SK-N-SH (cell line): ENCODE data around the gene OSTF1.

Source experiments
- FOSL2 ChIP-seq: IDR thresholded peaks from 2 replicates; pipeline ENCODE4 v1.4.0; 2012; ENCODE audit warnings: low read depth, mild to moderate bottlenecking, moderate library complexity, borderline replicate concordance
- FOXM1 ChIP-seq: IDR thresholded peaks from 2 replicates; pipeline ENCODE4 v1.4.0; 2012; ENCODE audit warnings: low read depth, mild to moderate bottlenecking
- GABPA ChIP-seq: IDR thresholded peaks from 2 replicates; pipeline ENCODE4 v1.4.0; 2012; ENCODE audit warnings: low read depth, mild to moderate bottlenecking
- JUND ChIP-seq: IDR thresholded peaks from 2 replicates; pipeline ENCODE4 v1.4.0; 2012
- NFIC ChIP-seq: IDR thresholded peaks from 2 replicates; pipeline ENCODE4 v1.4.0; 2012; ENCODE audit warnings: borderline replicate concordance
- NRF1 ChIP-seq: IDR thresholded peaks from 2 replicates; pipeline ENCODE4 v1.6.1; 2012; ENCODE audit warnings: low read depth, mild to moderate bottlenecking, low read length
- SMC3 ChIP-seq: IDR thresholded peaks from 2 replicates; pipeline ENCODE4 v1.6.1; 2012; ENCODE audit warnings: low read depth, low read length, improper control_type of control experiment
- TAF1 ChIP-seq: IDR thresholded peaks from 2 replicates; pipeline ENCODE4 v1.6.1; 2012; ENCODE audit warnings: low read depth, mild to moderate bottlenecking, low read length, moderate library complexity, borderline replicate concordance
- TF ChIP-seq, protein P1 (sequence below): fragments of 200-600 bp; sonication (generic); IDR thresholded peaks from 2 replicates; pipeline ENCODE4 v1.6.1; 2017; ENCODE audit warnings: antibody characterized with exemption, mild to moderate bottlenecking, moderate library complexity
- TF ChIP-seq, protein P2 (sequence below): IDR thresholded peaks from 2 replicates; pipeline ENCODE4 v1.4.0; 2012; ENCODE audit warnings: low read depth, borderline replicate concordance
- TF ChIP-seq, protein P3 (sequence below): fragments of 150-350 bp; IDR thresholded peaks from 2 replicates; pipeline ENCODE4 v1.6.1; 2017; ENCODE audit warnings: antibody characterized with exemption, low read length, low read depth, borderline replicate concordance
- TF ChIP-seq, protein P4 (sequence below): IDR thresholded peaks from 2 replicates; pipeline ENCODE4 v1.6.1; 2012; ENCODE audit warnings: mild to moderate bottlenecking, low read depth, low read length, moderate library complexity

DNA sequence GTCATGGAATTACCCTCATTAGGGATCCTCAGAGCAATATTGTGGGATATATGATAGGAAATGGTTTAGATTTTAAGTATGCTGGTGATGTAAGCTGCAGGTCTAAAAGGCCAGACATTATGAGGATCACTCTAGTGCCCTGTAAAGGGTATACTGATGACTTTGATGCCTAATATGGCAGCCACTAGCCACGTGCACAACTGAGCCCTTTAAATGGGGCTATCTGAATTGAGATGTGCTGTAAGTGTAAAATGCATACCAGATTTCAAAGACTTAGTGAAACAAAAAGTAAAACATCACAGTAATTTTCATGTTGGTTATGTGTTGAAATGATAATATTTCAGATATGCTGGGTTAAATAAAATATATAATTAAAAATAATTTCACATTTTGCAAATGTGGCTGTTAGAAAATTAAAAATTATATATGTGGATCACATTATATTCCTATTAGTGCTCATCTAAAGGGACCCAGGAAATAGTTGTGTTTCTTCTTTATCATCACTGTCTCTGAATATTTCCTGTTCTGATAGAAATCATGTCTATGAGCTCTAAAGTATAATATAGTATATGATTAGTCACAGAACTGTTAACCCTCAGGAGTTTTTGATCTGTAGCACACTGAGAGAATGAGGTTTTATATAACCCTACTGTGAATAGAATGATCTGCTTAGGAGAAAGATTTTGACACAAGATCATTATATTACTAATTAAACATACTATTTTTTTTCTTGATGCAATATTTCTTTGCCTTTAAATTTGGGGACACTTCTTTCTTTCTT is 50.1 kb downstream of the OSTF1 start:
- TF ChIP-seq NFIC (no peak), FOSL2 (no peak), SMC3 (no peak), JUND (no peak), FOXM1 (no peak), NRF1 (no peak), TAF1 (no peak), GABPA (no peak)
- TF ChIP-seq, protein P1, sequence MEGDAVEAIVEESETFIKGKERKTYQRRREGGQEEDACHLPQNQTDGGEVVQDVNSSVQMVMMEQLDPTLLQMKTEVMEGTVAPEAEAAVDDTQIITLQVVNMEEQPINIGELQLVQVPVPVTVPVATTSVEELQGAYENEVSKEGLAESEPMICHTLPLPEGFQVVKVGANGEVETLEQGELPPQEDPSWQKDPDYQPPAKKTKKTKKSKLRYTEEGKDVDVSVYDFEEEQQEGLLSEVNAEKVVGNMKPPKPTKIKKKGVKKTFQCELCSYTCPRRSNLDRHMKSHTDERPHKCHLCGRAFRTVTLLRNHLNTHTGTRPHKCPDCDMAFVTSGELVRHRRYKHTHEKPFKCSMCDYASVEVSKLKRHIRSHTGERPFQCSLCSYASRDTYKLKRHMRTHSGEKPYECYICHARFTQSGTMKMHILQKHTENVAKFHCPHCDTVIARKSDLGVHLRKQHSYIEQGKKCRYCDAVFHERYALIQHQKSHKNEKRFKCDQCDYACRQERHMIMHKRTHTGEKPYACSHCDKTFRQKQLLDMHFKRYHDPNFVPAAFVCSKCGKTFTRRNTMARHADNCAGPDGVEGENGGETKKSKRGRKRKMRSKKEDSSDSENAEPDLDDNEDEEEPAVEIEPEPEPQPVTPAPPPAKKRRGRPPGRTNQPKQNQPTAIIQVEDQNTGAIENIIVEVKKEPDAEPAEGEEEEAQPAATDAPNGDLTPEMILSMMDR, result no peak
- TF ChIP-seq, protein P2, sequence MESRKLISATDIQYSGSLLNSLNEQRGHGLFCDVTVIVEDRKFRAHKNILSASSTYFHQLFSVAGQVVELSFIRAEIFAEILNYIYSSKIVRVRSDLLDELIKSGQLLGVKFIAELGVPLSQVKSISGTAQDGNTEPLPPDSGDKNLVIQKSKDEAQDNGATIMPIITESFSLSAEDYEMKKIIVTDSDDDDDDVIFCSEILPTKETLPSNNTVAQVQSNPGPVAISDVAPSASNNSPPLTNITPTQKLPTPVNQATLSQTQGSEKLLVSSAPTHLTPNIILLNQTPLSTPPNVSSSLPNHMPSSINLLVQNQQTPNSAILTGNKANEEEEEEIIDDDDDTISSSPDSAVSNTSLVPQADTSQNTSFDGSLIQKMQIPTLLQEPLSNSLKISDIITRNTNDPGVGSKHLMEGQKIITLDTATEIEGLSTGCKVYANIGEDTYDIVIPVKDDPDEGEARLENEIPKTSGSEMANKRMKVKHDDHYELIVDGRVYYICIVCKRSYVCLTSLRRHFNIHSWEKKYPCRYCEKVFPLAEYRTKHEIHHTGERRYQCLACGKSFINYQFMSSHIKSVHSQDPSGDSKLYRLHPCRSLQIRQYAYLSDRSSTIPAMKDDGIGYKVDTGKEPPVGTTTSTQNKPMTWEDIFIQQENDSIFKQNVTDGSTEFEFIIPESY, result no peak
- TF ChIP-seq, protein P3, sequence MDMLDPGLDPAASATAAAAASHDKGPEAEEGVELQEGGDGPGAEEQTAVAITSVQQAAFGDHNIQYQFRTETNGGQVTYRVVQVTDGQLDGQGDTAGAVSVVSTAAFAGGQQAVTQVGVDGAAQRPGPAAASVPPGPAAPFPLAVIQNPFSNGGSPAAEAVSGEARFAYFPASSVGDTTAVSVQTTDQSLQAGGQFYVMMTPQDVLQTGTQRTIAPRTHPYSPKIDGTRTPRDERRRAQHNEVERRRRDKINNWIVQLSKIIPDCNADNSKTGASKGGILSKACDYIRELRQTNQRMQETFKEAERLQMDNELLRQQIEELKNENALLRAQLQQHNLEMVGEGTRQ, result no peak
- TF ChIP-seq, protein P4, sequence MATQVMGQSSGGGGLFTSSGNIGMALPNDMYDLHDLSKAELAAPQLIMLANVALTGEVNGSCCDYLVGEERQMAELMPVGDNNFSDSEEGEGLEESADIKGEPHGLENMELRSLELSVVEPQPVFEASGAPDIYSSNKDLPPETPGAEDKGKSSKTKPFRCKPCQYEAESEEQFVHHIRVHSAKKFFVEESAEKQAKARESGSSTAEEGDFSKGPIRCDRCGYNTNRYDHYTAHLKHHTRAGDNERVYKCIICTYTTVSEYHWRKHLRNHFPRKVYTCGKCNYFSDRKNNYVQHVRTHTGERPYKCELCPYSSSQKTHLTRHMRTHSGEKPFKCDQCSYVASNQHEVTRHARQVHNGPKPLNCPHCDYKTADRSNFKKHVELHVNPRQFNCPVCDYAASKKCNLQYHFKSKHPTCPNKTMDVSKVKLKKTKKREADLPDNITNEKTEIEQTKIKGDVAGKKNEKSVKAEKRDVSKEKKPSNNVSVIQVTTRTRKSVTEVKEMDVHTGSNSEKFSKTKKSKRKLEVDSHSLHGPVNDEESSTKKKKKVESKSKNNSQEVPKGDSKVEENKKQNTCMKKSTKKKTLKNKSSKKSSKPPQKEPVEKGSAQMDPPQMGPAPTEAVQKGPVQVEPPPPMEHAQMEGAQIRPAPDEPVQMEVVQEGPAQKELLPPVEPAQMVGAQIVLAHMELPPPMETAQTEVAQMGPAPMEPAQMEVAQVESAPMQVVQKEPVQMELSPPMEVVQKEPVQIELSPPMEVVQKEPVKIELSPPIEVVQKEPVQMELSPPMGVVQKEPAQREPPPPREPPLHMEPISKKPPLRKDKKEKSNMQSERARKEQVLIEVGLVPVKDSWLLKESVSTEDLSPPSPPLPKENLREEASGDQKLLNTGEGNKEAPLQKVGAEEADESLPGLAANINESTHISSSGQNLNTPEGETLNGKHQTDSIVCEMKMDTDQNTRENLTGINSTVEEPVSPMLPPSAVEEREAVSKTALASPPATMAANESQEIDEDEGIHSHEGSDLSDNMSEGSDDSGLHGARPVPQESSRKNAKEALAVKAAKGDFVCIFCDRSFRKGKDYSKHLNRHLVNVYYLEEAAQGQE, result no peak
